HG03066 (cell line): ENCODE results near the gene SEH1L.
A peak's percentile ranks its signal among the peaks of the same experiment; 100 is the strongest.
"Not testable (repeated sequence)": the region's sequence is repeated elsewhere in the genome, so short reads cannot be mapped to it uniquely, and the experiment has no call there.

Source experiments
- ATAC-seq: cut with Tn5 transposase; IDR thresholded peaks from one replicate; pipeline ENCODE4 v1.9.1; 2021; ENCODE audit warnings: low read depth; ENCODE audit not compliant: unreplicated experiment

Gene SEH1L

DNA sequence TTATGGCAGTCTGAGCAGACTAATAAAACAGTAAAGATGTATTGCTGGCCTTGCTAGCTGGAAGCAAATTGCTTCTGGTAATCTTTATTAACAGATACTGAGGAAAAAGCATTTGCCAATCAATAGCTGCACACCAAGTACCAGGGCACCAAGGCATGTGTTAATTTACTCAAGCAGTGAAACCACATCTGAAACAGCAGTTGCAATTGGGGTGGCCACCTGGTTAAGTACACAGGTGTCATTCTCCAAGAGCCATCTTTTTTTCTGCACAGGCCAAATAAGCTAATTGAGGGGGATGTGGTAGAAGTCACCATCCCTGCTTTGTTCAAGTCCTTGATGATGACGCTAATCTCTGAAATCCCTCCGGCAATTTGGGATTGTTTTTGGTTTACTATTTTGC lies 8.6 kb upstream of the SEH1L start:
- no peak for ATAC-seq

DNA sequence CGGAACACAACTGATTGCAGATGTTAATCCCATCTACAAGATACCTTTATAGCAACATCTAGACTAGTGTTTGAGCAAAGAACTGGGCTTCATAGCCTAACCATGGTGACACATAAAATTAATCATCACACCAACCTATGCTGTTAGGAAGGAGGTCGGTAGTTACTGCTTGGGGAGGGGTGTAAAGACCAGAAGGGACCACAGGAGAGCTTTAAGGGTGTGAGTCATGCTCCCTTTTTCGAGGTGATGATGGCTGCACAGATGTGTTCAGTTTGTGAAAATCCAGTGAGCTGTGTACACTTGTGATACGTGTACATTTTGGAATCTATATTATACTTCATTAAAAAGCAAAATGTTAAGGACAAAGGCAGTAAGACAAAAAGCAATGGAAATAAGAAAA lies 4.6 kb upstream of the SEH1L start:
- no peak for ATAC-seq

DNA sequence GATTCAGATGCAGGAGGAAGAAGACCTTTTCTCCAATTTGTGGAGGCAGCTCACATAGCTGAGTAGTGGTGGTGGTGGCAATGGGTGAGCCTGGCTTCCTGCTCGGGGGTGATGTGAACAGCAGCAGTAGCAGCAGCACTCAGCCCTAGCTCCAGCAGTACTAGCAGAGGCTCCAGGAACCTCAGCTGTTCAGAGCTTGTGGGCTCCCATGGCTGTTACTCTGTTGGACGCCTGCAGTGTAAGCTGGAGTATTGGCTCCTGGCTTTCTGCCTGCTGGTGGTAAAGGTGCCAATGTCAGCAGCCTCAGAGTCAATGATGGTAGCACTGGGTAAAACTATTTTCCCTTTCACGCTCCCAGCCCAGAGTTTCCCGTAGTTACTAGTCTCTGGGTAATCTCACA lies 3.1 kb upstream of the SEH1L start:
- no peak for ATAC-seq

DNA sequence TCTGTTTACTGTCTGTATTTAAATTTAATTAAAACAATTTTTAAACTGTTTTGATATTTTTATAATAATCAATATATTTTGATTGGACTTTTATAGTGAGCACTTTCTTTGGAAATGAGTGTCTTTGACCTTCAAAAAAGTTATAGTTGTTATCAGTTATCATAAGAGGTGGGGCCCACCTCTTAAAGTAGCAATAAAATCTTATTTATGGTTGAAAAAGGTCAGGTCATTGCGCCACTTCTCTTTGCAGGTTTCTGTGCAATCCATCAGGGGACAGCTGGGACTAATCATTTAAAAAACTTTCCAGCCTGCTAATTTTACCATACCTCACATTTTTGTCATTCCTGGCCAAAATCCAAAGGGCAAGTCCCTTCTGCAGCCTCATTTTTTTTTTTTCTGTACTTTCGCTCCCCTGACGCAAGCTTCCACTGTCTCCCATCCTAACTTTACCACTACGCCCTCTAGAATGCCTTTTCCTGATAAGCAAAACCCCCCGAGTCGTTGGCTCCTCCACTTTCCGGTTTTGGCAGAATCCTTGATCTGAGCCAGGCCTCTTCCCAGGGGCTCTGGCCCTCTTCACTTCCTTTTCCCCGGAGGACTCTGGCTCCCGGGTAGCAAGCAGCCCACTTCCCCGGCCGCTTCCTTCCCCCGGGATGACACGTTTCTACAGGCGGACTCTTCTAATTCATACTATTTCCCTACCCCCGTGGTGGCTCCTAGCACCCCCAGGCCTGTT lies 1.1 kb upstream of the SEH1L start:
- no peak for ATAC-seq

DNA sequence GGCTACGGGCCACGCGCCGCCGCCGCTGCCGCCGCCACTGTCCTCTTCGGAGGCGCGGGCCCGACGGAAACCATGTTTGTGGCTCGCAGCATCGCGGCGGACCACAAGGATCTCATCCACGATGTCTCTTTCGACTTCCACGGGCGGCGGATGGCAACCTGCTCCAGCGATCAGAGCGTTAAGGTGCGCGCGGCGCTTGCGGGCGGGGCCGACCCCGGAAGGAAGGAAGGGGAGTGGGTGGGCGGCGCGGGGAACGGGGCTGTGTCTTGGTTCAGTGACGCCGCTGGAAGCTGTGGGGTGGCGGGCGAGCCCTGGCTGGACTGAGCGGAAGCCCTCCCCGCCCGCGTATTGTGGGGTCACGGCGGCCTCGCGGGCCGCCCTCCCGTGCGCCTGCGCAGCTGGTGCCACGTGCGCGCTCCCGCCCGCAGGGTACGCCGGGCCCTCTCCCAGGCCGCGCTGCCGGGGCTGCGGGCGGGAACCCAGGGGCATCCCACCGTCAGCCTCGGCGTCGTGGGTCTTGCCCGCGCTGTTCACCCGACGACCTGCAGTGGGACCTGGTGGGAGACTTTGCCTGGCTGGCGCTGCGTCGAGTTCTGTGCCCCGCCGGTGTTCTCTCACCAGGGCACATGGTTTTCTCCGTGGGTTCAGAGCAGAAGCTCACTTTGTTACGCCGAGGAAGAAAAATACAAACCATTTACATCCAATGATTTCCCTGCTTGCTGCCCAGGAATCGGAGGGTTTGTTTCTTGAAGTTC lies 416 bp downstream of the SEH1L start:
- ATAC-seq, result peak; percentile 61

DNA sequence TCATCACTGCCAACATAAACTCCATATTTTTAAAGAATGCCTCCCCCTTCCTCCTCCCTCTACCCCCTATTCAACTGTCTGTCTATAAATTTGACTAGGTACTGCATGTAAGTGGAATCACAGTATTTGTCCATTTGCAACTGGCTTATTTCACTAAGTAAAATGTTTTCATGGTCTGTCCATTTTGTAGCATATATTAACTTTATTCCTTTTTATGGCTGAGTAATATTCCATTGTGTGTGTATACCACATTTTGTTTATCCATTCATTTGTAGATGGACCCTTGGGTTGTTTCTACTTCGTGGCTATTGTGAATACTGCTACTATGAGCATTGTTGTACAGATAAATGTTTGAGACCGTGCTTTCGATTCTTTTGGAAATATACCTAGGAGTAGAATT lies 10.7 kb downstream of the SEH1L start:
- no peak for ATAC-seq

DNA sequence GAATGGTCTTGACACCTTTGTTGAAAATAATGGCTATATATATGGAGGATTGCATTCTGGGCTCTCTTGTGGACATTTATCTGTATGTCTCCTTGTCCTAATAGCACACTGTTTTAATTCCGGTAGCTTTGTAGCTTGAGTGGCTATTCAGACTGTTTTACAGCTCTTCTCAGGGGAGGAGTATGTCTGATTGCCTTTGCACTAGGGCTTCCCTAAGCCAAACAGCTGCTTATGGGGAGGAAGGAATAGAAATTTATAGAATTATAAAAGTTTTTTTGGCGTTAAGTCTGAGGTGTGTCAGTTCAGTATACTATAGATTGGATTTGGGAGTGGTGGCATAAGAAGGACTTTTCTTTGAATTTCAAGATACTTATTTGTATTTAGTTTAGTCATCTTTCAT lies 12.6 kb downstream of the SEH1L start:
- ATAC-seq, result no peak

DNA sequence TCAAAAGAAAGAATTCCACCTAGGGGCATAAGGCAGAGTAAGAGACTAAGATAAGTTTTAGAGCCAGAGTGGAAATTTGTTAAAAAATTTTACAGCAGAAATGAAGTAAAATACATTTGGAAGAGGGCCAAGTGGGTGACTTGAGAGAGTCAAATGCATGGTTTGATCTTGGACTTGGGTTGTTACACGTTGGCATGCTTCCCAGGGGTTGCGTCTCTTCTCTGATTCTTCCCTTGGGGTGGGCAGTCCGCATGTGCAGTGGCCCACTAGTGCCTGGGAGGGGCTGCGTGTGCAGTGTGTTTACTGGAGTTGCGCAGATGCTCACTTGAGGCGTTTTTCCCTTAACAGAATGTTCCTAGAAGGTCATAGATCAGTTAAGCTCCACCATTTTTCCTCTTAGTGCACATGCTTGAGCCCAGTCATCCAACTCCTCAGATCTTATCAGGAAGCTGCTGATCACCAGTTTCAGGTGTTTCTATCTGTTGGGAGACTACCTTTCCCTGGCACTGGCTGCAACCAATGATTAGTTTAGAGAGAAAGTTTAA lies 13.1 kb downstream of the SEH1L start:
- ATAC-seq, result no peak

DNA sequence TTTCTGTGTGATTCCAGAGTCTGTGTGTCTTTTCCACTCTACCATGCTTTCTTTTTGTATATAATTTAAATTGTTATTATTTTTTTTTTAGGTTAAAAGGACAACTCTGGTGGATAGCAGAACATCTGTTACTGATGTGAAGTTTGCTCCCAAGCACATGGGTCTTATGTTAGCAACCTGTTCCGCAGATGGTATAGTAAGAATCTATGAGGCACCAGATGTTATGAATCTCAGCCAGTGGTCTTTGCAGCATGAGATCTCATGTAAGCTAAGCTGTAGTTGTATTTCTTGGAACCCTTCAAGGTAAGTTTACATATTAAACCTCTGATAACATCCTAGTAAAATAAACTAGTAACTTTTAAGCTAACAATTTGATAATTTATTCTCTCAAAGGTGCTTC lies 15.3 kb downstream of the SEH1L start:
- no peak for ATAC-seq

DNA sequence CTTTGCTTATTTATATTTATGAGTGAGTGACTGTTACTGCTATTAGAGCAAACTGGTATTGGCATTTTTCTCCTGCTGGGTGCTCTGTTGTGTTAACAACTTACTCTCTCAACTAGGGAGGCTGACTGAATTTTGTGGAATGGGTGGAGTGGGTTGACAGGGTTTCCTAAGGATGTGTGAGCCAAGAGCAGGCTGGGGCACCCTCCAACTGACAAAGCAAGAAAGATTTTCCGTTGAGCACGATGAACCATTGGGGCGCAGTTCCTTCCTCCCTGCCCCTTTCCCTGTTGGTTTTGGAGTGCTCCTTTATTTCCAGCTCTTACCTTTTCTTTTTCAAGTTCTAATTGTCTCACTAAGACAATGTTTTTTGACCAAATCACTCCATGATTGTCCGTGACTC lies 20.3 kb downstream of the SEH1L start:
- no peak for ATAC-seq

DNA sequence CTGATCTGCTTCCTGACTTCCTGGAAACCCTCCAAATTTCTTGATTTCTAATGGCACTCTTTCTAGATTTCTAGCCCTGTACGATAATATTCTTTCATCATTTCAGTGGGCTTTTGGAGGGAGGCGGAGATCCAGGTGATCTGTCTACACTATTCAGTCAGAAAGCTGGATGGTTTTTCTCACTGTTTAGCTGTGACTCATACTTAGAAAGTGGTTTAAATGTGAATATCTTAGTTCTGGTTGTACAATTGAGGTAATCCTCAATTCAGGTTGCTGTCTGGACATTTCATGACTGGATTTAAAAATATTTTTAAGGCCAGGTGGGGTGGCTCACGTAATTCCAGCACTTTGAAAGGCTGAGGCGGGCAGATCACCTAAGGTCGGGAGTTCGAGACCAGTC lies 20.8 kb downstream of the SEH1L start:
- ATAC-seq, result no peak

DNA sequence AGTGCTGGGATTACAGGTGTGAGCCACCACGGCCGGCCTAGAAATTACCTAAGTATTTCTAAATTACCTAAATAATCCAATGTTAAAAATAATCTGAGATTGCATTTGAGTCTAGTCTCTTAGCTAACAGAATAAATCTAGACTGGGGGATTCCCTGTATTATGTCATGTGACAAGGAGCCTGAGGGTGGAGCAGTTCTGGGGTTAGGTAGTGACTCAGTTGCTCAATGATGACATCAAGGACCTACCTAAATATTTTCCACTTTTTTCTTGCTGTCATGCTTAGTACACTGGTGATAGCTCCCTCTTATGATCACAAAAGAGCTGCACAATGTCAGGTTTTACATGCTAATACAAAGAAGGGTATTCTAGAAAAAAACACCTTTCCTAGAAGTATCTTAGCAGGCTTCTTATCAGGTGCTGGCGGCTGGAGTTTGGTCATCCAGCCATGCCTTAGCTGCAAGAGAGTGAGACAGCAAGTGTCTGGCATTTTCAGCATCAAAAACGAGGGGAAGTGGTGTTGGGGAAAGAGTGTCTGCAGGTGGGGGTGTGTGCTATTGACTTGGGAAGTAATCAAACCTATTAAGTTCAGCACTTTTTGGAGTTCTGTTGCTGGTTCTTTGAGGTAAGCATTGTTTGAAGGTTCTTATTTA lies 25.9 kb downstream of the SEH1L start:
- ATAC-seq, result no peak

DNA sequence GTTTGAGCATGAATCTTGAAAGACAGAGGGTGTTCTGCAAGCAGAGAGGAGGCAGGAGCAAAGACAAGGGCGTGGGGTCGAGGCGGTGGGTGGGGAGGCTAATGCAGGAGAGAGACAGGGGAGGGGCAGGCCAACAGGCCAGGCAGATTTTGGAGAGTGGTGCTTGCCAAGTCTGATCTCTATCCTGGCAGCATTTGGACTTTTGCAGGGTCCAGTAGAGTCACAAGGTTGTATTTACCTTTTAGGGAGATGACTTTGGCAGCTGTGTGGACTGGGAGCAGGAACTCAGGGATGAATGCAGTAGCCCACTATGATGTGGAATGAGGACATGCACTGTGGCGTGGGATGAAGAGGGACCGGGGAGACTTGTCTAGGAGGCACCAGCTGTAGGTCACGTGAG lies 27.7 kb downstream of the SEH1L start:
- no peak for ATAC-seq

DNA sequence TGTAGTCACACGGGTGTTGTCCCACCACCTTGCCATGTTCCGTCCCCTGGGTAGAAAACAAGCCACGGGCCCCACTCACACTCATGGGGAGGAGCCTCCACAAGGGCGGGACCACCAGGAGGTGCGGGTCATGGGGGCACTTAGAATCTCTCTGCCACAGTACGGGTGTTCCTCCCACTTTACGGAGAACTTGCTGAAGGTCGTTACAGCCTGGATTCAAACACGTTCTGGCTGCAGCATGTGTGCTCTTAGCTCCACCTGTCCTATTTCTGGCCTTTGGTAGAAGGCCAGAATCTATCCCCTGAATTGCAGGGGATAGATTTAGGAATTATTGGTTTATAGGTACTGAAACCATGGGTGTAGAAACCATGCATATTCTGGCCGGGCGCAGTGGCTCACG lies 28.5 kb downstream of the SEH1L start:
- no peak for ATAC-seq

DNA sequence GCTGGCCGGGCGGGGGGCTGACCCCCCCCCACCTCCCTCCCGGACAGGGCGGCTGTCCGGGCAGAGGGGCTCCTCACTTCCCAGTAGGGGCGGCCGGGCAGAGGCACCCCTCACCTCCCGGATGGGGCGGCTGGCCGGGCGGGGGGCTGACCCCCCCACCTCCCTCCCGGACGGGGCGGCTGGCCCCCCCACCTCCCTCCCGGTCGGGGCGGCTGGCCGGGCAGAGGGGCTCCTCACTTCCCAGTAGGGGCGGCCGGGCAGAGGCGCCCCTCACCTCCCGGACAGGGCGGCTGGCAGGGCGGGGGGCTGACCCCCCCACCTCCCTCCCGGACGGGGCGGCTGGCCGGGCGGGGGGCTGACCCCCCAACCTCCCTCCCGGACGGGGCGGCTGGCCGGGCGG lies 32.3 kb downstream of the SEH1L start:
- ATAC-seq, result not testable (repeated sequence)

DNA sequence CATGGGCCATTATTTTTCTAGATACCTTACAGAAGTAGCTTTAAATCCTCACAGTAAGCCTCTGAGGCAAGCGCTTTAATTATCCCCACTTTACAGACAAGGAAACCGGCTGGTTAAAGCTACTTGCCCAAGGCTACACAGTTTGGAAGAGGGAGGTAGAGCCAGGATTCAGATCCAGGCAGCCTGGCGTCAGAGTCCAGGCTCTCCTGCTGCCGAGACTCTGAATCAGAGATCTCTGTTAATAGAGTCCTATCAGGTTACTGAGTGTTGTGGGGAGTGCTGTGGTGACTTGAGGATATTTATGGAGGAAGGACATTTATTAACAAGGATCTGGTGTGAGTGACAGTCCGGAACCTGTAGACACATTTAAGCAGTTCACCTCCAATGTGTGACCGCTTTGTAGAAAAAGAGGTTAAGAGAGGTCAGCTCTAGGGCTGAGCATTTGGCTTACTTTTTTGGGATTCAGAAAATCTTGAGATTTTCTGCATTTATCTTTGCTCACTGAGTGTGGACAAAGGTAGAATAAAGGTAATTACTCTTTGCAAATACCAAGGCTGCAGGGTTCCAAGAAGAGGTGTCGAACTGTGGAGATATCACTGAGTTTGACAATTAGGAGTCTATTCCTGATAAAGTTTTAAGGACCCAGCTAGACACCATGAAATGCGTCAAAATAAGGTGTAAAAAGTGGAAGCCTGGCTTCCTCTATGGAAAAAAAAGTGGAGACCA lies 41.7 kb downstream of the SEH1L start:
- no peak for ATAC-seq

DNA sequence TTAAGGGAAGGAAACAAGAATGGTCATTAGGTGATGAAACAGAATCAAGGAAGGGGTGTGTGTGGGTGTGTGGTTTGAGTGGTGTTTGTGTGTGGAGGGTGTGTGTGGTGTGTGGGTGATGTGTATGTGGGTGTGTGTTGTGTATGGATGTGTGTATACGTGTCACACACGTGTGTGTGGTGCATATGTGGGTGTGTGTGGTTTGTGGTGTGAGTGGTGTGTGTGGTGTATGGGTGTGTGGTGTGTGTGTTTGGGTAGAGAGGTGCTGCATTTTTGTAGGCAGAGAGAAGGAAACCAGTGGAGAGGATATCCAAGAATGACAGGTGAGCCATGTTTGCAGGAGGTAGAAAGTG lies 42.3 kb downstream of the SEH1L start:
- no peak for ATAC-seq

DNA sequence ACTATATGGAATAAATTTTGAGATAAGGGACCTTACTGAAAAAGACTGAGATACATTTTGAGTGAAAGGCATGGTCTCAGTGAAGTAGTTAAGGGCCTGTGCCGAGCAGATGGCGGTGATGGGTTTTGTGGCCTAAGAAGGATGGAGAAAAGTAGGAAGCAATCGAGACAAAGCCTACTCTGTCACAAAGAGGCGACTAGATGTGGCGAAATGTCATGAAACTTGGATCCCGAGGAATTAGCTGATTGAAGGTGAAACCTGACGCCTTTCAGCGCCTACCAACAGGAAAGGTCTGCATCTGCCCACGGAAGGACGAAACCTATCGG lies 42.8 kb downstream of the SEH1L start:
- no peak for ATAC-seq

DNA sequence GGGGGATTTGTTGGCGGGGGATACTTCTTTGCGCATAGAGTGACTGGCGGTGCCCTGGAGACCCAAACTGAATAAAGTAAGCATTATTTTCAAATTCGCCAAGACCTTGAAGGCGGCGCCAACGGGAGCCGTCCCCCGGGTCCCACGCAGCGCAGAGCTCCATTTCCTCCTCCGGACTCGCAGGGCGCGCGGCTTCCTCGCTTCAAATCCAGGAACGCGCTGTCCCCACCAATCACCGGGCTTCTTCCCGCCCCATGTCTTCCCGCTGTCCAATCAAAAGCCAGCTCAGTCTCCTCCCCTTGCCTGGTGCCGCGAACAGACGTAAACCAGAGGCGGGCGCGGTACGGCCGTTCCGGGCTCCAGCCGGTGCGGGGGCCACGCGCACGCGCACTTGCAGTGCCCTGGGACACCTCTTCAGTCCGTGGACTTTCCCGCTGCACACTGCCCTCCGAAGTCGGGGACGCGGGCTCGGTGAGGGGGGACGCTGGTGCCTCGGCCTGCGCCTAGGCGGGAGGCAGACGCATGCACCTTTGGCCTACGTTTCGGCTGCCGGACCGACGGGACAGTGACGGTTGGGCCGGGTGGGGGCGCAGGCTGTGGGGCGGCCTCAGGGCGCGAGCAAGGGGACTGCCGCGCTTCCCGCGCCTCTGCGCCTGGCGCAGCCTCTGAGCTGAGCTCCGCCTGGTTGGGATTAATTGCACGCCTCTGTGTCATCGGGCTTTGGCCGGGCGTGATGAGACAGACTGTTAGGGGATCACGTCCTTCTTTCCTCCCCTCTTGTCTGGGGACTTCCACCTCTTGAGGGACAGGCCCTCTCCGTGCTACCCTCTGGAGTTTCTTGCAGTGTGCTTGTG lies 43.4 kb downstream of the SEH1L start, which contains the start of gene CEP192:
Gene CEP192, plus strand, starts transcription at position 396 of the 854 bp plus-strand sequence. CDS start 8,063 bp downstream, outside the sequence.
- peak; percentile 87 for ATAC-seq

DNA sequence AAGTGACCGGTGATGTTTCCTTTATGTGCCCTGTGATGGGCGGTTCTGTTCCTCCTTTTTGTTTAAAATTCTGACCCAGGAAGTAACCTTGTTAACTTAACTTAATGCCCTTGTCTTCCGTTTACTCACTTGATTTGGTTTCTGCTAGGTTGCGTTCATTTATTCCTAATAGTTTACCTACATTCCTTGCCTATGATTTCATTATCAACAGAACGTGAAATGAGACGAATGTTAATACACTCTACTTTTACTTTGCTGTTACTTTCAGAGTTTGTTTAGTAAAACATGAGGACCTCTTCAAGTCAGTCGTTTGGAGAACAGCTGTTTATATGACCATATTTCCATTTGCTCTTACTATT lies 44.0 kb downstream of the SEH1L start:
- no peak for ATAC-seq
